Naive thymus-derived CD4-positive, alpha-beta T cell (primary cell): ENCODE data around the gene RASAL3. TPM values are rescaled to one million over a fixed set of nuclear protein-coding genes. Genes with fewer than 3 reads are reported as not detected.
"Not testable (repeated sequence)": the region's sequence is repeated elsewhere in the genome, so short reads cannot be mapped to it uniquely, and the experiment has no call there.

Experiments used
- ATAC-seq: fragments of 150-1000 bp; cut with Tn5 transposase; 2 replicates; pipeline ENCODE4 v1.10.0; 2021; ENCODE audit warnings: mild to moderate bottlenecking, moderate library complexity
- CTCF ChIA-PET: fragments of 350-600 bp; sonication (Branson Sonifier 250); formaldehyde crosslinking; loops from one replicate; lab custom pipeline; 2021; ENCODE audit warnings: antibody characterized with exemption; lab: Charles Lee
- POLR2A ChIA-PET: fragments of 350-600 bp; sonication (Branson Sonifier 250); formaldehyde crosslinking; loops from one replicate; lab custom pipeline; 2021; ENCODE audit warnings: antibody characterized with exemption, inconsistent platforms; lab: Charles Lee
- DNase-seq, 9 donors: peaks; one replicate each; pipeline versions ENCODE4 v3.0.0 to v3.0.0-alpha.2; 2020 to 2022; ENCODE audit warnings: mixed read lengths in 1 of 9
- H3K27ac ChIP-seq: one replicate; pipeline ENCODE4 v1.7.0; 2013; ENCODE audit warnings: mild to moderate bottlenecking, low read depth, low read length, moderate library complexity
- H3K27me3 ChIP-seq, 2 donors: one replicate each; pipeline ENCODE4 v1.7.0; 2013; ENCODE audit warnings: low read length in 2 of 2, mild to moderate bottlenecking in 2 of 2, moderate library complexity in 2 of 2; ENCODE audit not compliant: control insufficient read depth in 2 of 2, insufficient read depth in 2 of 2
- H3K36me3 ChIP-seq, 3 experiments: 1 replicate in 2 of 3; 2 replicates in 1 of 3; pipeline ENCODE4 v1.7.0; 2013; ENCODE audit warnings: low read length in 3 of 3, mild to moderate bottlenecking in 3 of 3, moderate library complexity in 1 of 3; ENCODE audit not compliant: insufficient read depth in 3 of 3, control insufficient read depth in 2 of 3
- H3K4me1 ChIP-seq, 2 donors: one replicate each; pipeline ENCODE4 v1.7.0; 2013; ENCODE audit warnings: low read length in 2 of 2, mild to moderate bottlenecking in 2 of 2, moderate library complexity in 1 of 2; ENCODE audit not compliant: control insufficient read depth in 2 of 2, insufficient read depth in 2 of 2
- H3K4me3 ChIP-seq: 2 replicates; pipeline ENCODE4 v1.7.0; 2013; ENCODE audit warnings: mild to moderate bottlenecking, low read length
- H3K9me3 ChIP-seq, 3 experiments: 1 replicate in 2 of 3; 2 replicates in 1 of 3; pipeline ENCODE4 v1.7.0; 2013; ENCODE audit warnings: low read length in 3 of 3; ENCODE audit not compliant: control insufficient read depth in 2 of 3
- H3K27ac Mint-ChIP-seq, 9 donors: one replicate each; pipeline ENCODE4 v1.8.0; 2020 to 2022; ENCODE audit warnings: mixed read lengths in 9 of 9, mild to moderate bottlenecking in 8 of 9, moderate library complexity in 5 of 9, inconsistent platforms in 2 of 9
- H3K27me3 Mint-ChIP-seq, 5 donors: one replicate each; pipeline ENCODE4 v1.8.0; 2021 to 2022; ENCODE audit warnings: mixed read lengths in 5 of 5, mild to moderate bottlenecking in 1 of 5
- H3K36me3 Mint-ChIP-seq, 5 donors: one replicate each; pipeline ENCODE4 v1.8.0; 2020 to 2022; ENCODE audit warnings: mixed read lengths in 5 of 5, mild to moderate bottlenecking in 3 of 5, inconsistent platforms in 1 of 5
- H3K4me1 Mint-ChIP-seq, 7 donors: one replicate each; pipeline ENCODE4 v1.8.0; 2020 to 2022; ENCODE audit warnings: mixed read lengths in 7 of 7, mild to moderate bottlenecking in 3 of 7, inconsistent platforms in 1 of 7
- H3K4me3 Mint-ChIP-seq, 10 donors: one replicate each; pipeline ENCODE4 v1.8.0; 2020 to 2022; ENCODE audit warnings: mild to moderate bottlenecking in 10 of 10, mixed read lengths in 10 of 10, moderate library complexity in 6 of 10, inconsistent platforms in 2 of 10
- H3K9me3 Mint-ChIP-seq, 11 donors: one replicate each; pipeline ENCODE4 v1.8.0; 2020 to 2022; ENCODE audit warnings: mixed read lengths in 11 of 11, mild to moderate bottlenecking in 4 of 11, inconsistent platforms in 1 of 11, moderate library complexity in 1 of 11
- intact Hi-C, 2 donors: fragments of 100-400 bp; cut with micrococcal nuclease; formaldehyde crosslinking; loops; one replicate each; pipeline ENCODE4 v1.15.1; 2023
- polyA plus RNA-seq, 2 donors: library from polyadenylated mRNA; unstranded; fragments of 300-500 nt; fragmentation: Illumina TruSeq; gene quantifications; one replicate each; pipeline ENCODE4 v1.2.3, GENCODE V29; 2021
- total RNA-seq, 6 experiments: library from RNA in 5 of 6; stranded (reverse) in 5 of 6; gene quantifications; 1 replicate in 5 of 6; 2 replicates in 1 of 6; pipeline ENCODE4 v1.2.3 and lab custom pipeline; 2021 to 2026

RASAL3 gene
- total and polyA plus RNA-seq, 7 experiments from 2014 or later: 38.5 to 214 (median 148) TPM

DNA sequence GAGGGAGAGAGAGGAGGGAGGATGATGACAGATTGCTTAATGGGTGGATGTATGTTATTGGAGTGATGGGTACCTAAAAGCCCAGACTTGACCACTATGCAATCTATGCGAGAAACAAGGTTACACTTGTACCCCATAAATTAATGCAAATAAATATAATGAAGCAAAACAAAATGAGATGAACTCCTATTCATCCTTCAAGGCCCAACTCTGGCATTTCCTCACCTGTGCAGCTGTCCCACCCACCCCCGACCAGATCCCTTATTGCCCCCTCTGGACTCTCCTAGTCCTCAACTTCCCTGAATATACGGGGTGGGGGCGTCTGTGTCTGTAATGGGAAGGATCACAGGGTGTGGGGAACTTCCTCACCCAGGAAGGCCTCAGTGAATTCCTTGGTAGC, 10.8 kb upstream of the RASAL3 start:
- POLR2A ChIA-PET: interaction anchor here (1.5 kb wide), 1 partner anchor 10 kb away, joined by 3 read pairs; no protein-coding TSS in a partner anchor
- no peaks in the 10 kb centered on the region for H3K9me3 Mint-ChIP-seq
- CTCF ChIA-PET: interaction anchor here (1.2 kb wide), 1 partner anchor 56 kb away, joined by 3 read pairs; the partner anchor contains the start of gene AKAP8L

DNA sequence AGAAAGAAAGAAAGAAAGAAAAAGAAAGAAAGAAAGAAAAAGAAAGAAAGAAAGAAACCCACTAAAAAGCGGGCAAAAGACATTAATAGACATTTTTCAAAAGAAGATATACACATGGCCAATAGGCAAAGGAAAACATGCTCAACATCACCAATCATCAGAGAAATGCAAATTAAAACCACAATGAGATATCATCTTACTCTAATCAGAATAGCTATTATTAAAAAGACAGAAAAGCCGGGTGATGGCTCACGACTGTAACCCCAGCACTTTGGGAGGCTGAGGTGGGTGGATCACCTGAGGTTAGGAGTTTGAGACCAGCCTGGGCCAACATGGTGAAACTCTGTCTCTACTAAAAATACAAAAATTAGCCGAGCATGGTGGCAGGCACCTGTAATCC, 9.5 kb upstream of the RASAL3 start:
- Mint-ChIP-seq H3K36me3 (peaks cover 0 to 14% (median 0%) of the 10 kb centered on the region in 5 donors), H3K27me3 (peaks cover 0 to 11% (median 0%) of the 10 kb centered on the region in 5 donors), H3K4me1 (peaks cover 22 to 44% (median 31%) of the 10 kb centered on the region in 7 donors), H3K27ac (peak overlapping the region in 1 of 9 donors; percentile 33)
- intact Hi-C loops, H3K27me3 ChIP-seq, H3K9me3 ChIP-seq, H3K9me3 Mint-ChIP-seq, CTCF ChIA-PET, H3K4me3 ChIP-seq, H3K27ac ChIP-seq, DNase-seq, H3K36me3 ChIP-seq, ATAC-seq, H3K4me3 Mint-ChIP-seq: not testable (repeated sequence)
- POLR2A ChIA-PET: interaction anchor here (0.6 to 1.6 kb wide), 3 partner anchors 9 to 92 kb away, joined by 3 read pairs; no protein-coding TSS in a partner anchor
- peaks cover 8 to 17% of the 10 kb centered on the region in 2 donors for H3K4me1 ChIP-seq

More for the DNA sequence above, 10.8 kb upstream of the RASAL3 start:
- no peak overlapping the region for H3K27ac ChIP-seq
- H3K9me3 ChIP-seq: no peaks in the 10 kb centered on the region
- H3K4me3 ChIP-seq: no peak overlapping the region
- ATAC-seq (no peak), DNase-seq (no peak)
- peaks cover 15 to 46% (median 33%) of the 10 kb centered on the region in 7 donors for H3K4me1 Mint-ChIP-seq
- no peak overlapping the region for H3K4me3 Mint-ChIP-seq
- H3K27ac Mint-ChIP-seq: peak overlapping the region in 1 of 9 donors; percentile 2
- H3K27me3 Mint-ChIP-seq: peaks cover 0 to under 1% (median 0%) of the 10 kb centered on the region in 5 donors
- intact Hi-C loops: no loop called here
- H3K4me1 ChIP-seq: peaks cover 13 to 23% of the 10 kb centered on the region in 2 donors
- no peaks in the 10 kb centered on the region for H3K36me3 ChIP-seq
- H3K36me3 Mint-ChIP-seq: peaks cover 0 to 5% (median 0%) of the 10 kb centered on the region in 5 donors
- H3K27me3 ChIP-seq: no peaks in the 10 kb centered on the region

DNA sequence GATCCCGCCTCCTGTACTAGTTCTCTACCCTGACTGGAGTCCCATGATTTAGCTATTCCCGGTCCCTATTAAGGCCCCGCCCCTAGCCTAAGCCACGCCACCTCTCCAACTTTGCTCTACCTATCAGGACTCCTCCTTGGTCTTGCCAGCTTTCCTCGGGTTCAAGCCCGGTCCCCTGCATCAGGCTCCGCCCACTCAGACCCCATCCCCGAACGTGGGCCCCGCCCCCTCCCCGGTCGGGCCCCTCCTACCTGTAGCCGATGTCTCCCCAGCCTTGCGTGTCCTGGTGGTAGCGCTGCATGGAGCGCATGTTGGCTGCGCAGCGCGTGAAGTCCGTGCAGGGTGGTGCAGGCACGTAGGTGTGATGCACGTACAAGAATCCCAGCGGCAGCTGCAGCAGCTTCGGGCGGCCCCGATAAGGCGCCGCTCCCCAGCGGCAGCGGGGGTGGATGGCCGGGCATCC, 7.3 kb upstream of the RASAL3 start:
- H3K4me1 Mint-ChIP-seq: peaks cover 36 to 59% (median 46%) of the 10 kb centered on the region in 7 donors
- CTCF ChIA-PET: no interaction called here
- no peaks in the 10 kb centered on the region for H3K36me3 ChIP-seq

DNA sequence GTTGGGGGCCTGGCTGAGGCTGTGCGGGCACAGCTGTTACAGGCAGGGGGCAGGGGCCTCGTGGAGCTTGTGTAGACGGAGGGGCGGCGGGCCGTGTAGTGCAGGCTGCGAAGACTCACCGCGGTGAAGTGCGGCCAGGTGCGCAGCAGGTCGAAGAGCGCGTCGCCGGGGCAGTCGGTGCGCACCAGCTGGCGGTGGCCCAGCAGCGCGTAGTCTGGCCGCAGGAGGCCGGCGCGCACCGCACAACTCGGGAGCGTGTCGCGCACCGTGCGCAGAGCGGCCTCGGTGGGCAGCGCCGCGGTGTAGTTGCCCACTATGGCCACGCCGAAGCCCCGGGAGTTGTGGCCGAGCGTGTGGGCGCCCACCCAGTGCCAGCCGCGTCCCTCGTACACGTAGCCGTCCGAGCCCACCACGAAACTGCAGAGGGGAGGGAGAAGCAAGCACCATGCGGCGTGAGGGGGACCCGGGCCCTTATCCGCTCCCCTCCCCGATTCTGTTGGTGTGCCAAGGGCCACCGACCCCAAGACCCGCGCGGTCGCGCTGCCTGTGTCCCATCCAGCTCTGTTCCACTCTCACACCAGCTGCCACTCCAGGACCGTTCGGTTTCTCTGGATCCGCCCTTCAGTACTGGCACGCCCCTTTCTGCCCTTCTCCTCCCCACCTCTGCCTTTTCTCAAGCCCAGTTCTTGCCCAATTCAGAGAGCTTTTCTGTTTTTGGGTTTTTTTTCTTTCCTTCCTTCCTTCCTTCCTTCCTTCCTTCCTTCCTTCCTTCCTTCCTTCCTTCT, 5.4 kb upstream of the RASAL3 start:
- peak; percentile 69 for ATAC-seq
- Mint-ChIP-seq H3K27me3 (peaks cover 0 to 14% (median 0%) of the 10 kb centered on the region in 5 donors), H3K9me3 (peaks cover 0 to 1% (median 0%) of the 10 kb centered on the region in 11 donors), H3K36me3 (peaks cover 0 to 23% (median 0%) of the 10 kb centered on the region in 5 donors), H3K4me3 (peak overlapping the region; percentile 68 to 97 (median 92)), H3K4me1 (peaks cover 41 to 60% (median 51%) of the 10 kb centered on the region in 7 donors), H3K27ac (peak overlapping the region; percentile 32 to 92 (median 83))
- Histone ChIP-seq H3K4me3 (peak overlapping the region; percentile 64), H3K4me1 (peaks cover 32 to 38% of the 10 kb centered on the region in 2 donors), H3K27ac (peak overlapping the region; percentile 51), H3K36me3 (no peaks in the 10 kb centered on the region), H3K27me3 (no peaks in the 10 kb centered on the region), H3K9me3 (no peaks in the 10 kb centered on the region)
- CTCF ChIA-PET: interaction anchor here (0.7 to 2.6 kb wide), 5 partner anchors 11 to 93 kb away, joined by 3 to 9 read pairs (median 4); partner anchors contain the start of gene AKAP8L
- peak in 3 of 9 donors; percentile 23 to 28 (median 26) for DNase-seq
- intact Hi-C loops: loop anchor here (2.0 to 10.0 kb wide), 4 partner anchors 17 to 368 kb away; no protein-coding TSS in a partner anchor
- POLR2A ChIA-PET: interaction anchor here (0.6 to 3.0 kb wide), 9 partner anchors 9 to 85 kb away, joined by 3 to 17 read pairs (median 3); partner anchors contain the start of genes AKAP8L and PGLYRP2

More for the DNA sequence above, 7.3 kb upstream of the RASAL3 start:
- H3K27me3 ChIP-seq: no peaks in the 10 kb centered on the region
- Mint-ChIP-seq H3K27me3 (peaks cover 0 to 14% (median 0%) of the 10 kb centered on the region in 5 donors), H3K27ac (peak overlapping the region in 1 of 9 donors; percentile 15), H3K4me3 (peak overlapping the region in 7 of 10 donors; percentile 14 to 94 (median 30)), H3K9me3 (peaks cover 0 to 1% (median 0%) of the 10 kb centered on the region in 11 donors), H3K36me3 (peaks cover 0 to 25% (median 0%) of the 10 kb centered on the region in 5 donors)
- no peak overlapping the region for H3K4me3 ChIP-seq
- ATAC-seq (no peak), DNase-seq (no peak)
- POLR2A ChIA-PET: no interaction called here
- intact Hi-C loops: loop anchor here in 1 of 2 donors (2.0 kb wide), 1 partner anchor 15 kb away; no protein-coding TSS in a partner anchor
- H3K9me3 ChIP-seq: no peaks in the 10 kb centered on the region
- H3K4me1 ChIP-seq: peaks cover 17 to 27% of the 10 kb centered on the region in 2 donors
- no peak overlapping the region for H3K27ac ChIP-seq

DNA sequence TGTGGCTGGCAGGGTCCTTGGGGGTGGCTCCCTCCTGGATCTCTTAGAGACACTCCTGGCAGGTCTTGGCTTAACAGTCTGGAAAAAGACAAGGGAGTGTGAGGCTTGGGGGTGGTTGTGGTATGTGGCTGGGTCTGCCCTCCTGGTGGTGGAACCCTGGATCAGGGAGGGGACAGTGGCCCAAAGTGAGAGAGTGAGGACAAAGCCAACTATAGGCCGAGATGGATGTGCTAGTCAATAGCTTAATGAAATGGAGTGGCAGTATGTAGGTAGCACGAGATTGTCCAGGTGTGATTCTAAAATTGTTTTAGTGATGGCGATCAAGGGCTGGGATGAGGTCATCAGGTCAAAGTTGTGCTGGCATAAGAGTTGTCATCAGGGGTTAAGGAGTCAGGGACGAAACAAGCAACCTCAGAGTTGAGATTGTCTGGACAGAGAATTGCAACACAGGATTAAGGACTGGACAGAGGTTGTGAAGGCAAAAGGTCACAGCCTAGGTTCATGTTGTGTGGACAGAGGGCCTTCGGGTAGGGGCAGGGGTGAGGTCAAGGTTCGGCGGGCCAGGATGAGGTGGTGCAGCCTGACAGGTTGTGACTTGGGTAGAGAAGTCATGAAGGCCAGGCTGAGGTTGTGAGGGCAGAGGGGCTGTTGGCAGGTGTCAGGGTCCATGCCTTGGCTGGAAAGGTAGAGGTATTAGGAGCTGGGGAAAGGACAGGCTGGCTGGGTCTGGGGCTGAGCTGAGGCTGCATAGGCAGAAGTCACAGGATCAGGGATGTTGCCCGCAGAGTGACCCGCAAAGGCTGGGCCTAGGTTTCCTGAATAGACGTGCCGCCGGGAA, 4.5 kb upstream of the RASAL3 start:
- Histone ChIP-seq H3K9me3 (no peaks in the 10 kb centered on the region), H3K4me3 (peak overlapping the region; percentile 64), H3K27me3 (no peaks in the 10 kb centered on the region), H3K4me1 (peaks cover 33 to 39% of the 10 kb centered on the region in 2 donors), H3K27ac (no peak overlapping the region), H3K36me3 (peaks cover 0 to 4% (median 0%) of the 10 kb centered on the region in 3 experiments)
- H3K36me3 Mint-ChIP-seq: peaks cover 0 to 23% (median 0%) of the 10 kb centered on the region in 5 donors
- H3K9me3 Mint-ChIP-seq: peaks cover 0 to 1% (median 0%) of the 10 kb centered on the region in 11 donors
- CTCF ChIA-PET: interaction anchor here (1.1 to 2.6 kb wide), 4 partner anchors 12 to 87 kb away, joined by 3 to 9 read pairs (median 6); partner anchors contain the start of gene AKAP8L
- H3K4me3 Mint-ChIP-seq: peak overlapping the region; percentile 68 to 97 (median 92)
- POLR2A ChIA-PET: interaction anchor here (0.6 to 9.9 kb wide), 10 partner anchors 9 to 886 kb away, joined by 3 to 101 read pairs (median 3); partner anchors contain the start of genes AKAP8L, PGLYRP2 and WIZ
- peaks cover 41 to 64% (median 55%) of the 10 kb centered on the region in 7 donors for H3K4me1 Mint-ChIP-seq
- no peak for DNase-seq
- peak overlapping the region; percentile 54 to 92 (median 85) for H3K27ac Mint-ChIP-seq
- intact Hi-C loops: loop anchor here (5.0 to 10.0 kb wide), 3 partner anchors 53 to 368 kb away; no protein-coding TSS in a partner anchor
- no peak for ATAC-seq
- peaks cover 0 to 14% (median 0%) of the 10 kb centered on the region in 5 donors for H3K27me3 Mint-ChIP-seq
